NCI-H2227 treated with DMSO at 0.1 percent for 48 hours (cell line): ENCODE results near the gene CDKL5.
A peak's percentile ranks its signal among the peaks of the same experiment; 100 is the strongest.
"Not testable (repeated sequence)": the region's sequence is repeated elsewhere in the genome, so short reads cannot be mapped to it uniquely, and the experiment has no call there.

Experiments used
- DNase-seq: peaks from one replicate; lab custom pipeline; 2025; lab: John Stamatoyannopoulos, UW

CDKL5 gene

DNA sequence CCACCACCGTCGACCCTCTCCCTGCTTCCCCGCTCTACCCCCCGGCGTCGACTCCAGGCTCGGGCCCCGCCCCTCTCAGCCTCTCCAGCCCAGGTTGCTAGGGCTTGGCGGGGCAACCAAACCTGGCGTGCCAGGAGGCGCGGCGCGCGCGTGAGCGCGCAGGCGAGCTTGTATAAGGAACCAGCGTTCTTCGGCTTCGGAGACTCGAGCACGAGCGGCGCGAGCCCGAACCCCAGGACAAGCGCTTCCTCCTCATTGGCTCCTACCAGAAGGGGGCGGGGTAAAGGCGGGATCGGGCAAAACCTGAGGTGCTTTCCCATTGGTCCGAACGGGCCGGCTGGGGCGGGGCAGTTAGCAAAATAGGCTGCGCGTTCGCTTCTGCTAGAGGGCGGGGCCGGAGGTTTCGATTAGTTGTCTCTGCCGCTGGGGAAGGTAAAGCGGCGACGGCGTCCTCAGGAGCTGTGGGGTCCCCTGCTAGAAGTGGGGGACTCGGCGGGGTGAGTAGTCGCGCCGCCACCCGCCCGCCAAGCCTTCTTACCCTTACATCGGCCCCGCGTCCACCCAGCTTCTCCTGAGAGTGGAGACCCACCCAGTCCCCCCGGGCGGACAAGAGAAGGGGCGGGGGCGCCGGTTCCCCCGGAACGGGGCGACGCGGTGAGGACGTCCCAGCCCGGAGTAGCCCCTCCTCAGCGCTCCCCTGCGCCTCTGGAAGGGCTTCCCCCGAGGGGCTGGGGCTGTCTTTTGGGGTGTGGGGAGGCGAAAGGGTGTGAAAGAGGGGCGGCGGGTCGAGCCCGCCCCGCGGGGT lies at the start of gene CDKL5:
Gene CDKL5, plus strand, starts transcription at position 410 of the 805 bp plus-strand sequence. CDS start 81,489 bp downstream, outside the sequence.
- DNase-seq = peak; percentile 99

DNA sequence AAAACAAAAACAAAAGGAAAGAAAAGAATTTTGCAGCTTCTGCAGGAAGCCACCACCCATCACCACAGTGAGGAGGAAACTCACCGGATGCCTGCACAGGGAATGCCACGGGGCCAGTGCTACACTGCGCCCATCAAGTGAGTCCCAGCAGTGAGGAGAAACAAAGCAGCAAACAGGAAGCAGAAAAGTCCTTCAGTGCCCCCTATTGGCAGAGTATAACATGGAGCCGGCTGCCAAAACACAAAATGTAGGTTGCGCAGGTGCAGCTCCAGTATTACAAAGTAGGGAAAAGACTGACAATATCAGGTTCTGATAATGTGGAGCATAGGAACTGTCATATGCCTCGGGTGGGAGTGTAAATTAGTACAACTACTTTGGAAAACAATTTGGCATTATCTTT lies 47.6 kb upstream of the CDKL5 start:
- DNase-seq = peak; percentile 20

DNA sequence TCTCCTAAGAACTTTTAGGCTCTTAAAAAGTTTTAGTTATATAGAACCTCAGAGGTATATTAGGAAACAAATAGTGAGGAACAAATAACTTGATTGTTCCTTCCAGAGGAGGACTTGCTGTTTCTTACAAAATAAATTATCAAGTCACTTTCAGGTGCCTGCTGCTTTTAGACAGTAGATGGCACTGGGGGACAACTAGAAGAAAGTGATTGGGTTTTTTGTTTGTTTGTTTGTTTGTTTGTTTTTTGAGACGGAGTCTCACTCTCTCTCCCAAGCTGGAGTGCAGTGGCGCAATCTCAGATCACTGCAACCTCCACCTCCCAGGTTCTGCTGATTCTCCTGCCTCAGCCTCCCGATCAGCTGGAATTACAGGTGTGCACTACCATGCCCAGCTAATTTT lies 35.4 kb upstream of the CDKL5 start:
- DNase-seq = peak; percentile 4

DNA sequence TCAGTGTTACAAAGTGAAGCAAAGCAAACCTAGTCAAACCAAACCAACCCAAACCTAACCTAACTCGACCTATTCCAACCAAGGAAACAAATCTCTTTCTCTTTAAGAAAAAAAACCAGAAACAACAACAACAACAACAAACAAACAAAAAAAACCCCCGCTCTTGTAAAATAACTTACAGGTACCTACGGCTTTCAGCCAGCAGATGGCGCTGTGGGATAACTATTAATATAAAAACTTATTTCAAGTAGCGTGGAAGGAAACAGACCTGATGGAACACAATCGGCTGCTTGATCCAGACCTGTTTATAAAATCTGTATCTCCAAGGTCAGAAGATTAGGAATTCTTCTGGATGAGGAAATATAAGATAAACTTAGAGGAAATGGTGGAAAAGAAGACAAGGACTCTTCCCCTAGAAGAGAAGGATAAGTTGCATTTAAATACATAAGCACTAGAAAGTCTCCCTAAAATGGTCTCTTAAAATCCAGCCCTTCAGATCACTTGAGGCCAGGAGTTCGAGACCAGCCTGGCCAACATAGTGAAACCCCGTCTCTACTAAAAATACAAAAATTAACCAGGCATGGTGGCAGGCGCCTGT lies 34.4 kb upstream of the CDKL5 start:
- peak; percentile 77 for DNase-seq

DNA sequence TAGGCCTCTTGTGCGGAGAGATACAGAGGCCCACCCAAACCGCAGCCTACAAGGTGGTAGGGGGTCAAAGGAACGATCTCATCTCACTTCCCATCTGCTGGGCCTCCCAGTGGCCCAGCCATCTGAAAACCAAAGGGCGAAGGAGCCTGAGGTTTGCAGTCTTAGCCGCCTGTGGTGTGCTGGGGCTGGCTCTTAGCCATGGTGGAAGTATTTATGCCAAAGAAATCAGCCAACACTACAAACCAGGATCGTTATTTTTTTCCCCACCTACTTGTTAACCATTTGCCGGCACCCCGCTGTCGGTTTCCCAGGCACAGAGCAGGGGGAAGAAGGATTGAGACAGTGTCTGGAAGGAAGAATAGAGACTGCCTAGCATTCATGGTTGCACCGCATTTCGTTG lies 30.9 kb upstream of the CDKL5 start:
- no peak for DNase-seq

DNA sequence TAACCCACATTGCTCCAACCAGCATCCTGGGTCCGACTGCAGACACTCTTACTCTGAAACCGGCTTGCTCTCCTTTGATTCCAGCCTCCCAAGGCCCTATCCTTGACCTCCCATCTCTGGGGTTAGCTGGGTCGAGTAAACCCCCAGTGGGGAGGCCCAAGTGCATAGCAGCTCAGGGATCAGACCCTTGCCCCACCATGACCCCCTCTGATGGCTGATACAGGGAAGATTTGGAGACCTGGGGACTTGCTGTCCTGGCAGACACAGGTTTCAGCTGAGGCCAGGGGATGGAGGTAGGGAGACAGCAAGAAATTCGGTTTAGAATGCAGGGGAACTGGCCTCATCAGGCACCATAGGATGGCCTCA lies 23.6 kb upstream of the CDKL5 start:
- no peak for DNase-seq

DNA sequence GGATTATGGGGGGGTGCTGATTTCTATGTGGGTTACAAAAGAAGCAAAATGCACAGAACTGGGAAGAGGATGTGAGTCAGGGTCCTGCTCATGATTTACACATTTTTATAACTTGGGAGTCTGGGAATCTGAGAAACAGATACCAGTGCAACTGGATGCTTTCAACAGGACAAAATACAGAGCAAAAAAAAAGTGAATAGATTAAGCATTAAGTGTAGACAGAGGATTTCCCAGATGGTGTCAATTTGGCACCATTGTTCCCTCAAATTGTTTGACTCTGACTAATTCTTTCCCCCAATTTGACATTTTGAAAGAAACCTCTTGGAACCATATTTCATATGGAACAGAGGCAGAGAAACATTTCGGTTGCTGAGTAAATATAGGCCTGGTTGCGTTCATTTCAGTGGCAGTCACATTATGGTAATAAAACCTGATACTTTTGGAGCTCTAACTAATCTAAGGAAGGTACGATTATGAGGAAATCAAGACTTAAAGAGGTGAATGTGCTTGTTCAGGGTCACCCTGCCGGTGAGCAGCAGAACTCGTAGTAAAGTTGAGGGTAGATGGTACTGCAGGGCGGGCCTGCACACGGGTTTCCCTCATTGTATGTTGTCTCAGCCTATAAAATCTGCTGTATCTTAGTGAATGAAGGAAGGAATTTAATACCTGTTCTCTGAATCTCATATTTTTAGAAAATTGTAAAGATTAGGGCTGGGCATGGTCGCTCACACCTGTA lies 18.7 kb upstream of the CDKL5 start:
- DNase-seq = no peak

DNA sequence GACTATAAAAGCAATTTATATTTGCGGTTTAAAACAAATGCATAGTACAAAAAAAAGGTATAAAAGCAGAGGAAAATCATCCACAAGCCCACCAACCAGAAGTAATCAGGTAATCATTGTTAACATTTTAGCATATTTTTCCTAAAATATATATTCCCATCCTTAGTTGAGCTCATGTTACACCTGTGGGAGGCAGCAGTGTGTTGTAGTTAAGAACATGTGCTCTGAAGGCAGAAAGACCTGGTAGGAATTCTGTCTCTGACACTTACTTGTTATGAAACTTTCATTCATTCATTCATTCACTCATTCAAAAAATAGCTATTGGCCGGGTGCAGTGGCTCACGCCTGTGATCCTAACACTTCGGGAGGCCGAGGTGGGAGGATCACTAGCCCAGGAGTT lies 15.4 kb upstream of the CDKL5 start:
- no peak for DNase-seq

DNA sequence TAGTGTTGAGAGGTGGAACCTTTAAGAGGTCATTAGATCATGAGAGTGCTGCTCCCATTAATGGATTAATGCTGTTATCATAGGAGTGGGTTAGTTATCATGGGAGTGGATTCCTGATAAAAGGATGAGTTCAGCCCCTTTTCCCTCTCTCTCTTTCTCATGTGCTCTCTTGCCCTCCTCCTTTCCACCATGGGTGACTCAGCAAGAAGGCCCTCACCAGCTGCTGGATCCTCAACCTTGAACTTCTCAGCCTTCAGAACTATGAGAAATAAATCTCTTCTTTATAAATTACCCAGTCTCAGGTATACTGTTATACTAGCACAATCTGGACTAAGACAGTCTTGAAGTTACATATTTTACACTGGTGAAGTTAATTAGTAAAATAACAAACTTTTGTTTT lies 10.0 kb upstream of the CDKL5 start:
- no peak for DNase-seq

DNA sequence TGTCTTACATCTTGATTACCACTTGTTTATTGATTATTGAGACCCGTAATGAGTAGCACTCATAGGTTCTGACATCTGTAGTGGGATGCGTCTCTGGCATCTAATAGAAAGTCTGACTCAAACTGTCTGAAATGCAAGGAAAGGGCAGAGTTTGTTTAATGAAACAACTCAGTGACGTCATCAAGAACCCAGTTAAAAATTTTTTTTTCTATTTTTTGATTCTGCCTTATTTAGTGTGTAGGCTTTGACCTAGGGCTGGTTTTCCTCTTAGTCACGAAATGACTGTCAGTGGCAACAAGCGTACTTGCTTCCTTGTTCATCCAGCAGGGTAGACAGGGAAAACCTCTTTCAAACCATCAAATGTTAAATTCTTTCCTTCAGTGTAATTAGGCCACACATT lies 3.1 kb upstream of the CDKL5 start:
- DNase-seq = no peak

DNA sequence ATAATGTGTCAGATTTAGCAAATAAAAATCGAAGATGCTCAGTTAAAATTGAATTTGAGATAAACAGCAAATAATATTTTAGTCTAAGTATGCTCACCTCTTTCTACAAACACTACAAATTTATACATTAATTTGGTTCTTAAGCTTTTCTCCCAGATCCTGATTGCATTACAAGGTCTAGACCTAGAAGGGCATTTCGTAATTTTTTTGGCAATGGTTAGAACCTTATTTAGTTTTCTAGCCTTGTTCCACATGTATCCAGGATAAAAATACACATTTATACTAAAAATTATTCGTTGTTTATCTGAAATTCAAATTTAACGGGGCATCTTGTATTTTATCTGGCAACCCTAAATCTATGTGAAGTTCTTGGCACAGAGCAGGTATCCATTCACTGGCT lies 2.5 kb upstream of the CDKL5 start:
- DNase-seq = no peak

DNA sequence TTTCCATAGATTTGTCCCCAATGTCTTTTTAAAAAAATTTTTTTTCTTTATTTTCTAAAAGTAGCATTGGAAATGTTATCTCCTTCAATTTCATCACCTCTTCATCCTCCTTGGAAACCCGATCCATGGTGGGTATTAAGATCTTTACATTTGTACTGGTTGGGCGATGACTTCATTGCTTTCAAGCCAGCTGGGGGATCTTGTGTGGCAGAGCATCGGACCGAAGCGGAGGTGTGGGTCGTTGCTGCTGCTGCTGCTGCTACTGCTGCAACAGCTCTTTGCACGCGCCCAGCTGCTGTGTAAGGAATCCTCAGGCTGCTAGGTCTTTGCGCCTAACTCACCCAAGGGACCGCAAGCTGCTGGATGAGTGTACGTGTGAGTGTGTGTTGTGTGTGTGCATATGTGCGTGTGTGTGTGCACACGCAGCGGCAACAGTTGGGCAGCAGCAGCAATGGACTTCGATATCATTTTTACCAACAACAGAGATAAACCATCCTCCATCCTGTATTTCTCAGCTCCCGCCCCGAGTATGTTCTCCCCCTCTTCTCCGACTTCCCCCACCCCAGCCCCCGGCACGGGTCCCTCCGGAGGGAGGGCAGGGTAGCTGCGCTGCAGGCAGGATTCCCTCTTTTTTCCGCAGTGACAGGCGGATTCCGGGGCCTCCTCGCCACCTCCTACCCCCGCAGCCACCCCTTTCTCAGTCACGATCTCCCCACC lies 768 bp upstream of the CDKL5 start:
- peak; percentile 86 for DNase-seq

DNA sequence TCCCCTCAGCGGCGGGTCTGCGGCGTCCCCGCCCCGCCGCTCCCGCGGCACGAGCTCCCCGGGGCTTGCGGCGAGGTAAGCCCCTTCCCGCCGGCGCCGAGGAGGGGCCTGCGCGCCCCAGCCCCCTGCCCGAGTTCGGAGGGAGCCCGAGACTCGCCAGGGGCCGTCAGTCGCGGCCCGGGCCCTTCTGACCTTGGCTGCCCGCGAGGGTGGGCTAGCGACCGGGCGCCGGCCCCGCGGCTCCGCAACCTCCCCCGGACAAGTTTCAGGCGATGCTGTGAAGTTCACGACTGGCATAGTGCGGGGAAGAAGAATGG lies 554 bp downstream of the CDKL5 start:
- DNase-seq = no peak

DNA sequence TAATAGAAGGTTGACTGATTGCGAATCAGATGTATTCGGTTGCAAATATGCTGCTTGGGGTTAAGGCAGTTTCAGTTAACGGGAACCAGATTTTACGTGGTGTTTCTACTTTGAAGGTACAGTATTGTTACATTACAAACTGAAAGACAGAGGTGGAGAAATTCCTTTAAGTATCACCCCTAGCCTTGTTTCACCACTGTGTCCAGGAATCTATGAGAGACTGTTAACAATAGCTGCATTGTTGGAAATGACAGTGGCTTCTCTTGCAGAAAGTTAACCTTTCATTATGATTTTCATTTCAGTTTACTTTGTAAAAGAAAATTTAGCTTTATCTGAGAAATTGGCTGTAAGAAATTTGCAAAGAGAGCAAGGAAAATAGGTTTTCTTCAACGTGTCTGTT lies 2.6 kb downstream of the CDKL5 start:
- DNase-seq = no peak

DNA sequence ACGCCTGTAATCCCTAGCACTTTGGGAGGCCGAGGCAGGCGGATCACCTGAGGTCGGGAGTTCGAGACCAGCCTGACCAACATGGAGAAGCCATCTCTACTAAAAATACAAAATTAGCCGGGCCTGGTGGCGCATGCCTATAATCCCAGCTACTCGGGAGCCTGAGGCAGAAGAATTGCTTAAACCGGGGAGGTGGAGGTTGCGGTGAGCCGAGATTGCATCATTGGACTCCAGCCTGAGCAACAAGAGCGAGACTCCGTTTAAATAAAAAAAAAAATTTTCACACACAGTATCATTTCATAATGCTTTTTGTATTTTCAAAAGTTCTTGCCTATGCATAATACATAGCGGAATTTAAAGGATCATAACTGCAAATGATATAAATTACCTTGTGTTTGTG lies 7.9 kb downstream of the CDKL5 start:
- not testable (repeated sequence) for DNase-seq

DNA sequence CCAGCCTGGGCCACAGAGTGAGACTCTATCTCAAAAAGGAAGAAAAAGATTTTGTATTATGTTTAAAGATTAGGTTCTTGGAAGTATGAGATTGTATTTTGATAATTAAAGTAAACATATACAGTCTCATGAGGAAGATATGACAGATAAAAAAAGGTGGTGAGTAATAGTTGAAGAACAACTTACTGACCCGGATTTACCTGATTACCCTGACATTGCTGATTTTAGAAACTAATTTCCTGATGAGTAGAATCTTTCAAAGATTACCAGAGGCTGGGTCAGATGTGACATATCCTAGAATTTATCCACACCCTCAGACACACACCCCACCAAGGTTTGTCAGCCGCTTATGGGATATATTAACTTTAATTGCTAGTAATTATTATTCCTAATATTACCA lies 9.5 kb downstream of the CDKL5 start:
- DNase-seq = no peak

DNA sequence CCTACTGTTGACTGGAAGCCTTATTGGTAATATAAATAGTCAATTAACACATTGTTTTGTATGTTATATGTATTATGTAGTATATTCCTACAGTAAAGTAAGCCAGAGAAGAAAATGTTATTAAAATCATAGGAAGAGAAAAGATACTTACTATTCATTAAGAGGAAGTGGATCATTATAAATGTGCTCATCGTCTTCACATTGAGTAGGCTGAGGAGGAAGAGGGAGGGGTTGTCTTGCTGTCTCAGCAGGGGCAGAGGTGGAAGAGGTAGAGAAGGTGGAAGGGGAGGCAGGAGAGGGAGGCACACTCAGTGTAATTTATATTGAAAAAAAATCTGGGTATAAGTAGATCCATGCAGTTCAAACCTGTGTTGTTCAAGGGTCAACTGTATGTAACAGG lies 10.6 kb downstream of the CDKL5 start:
- DNase-seq = no peak

DNA sequence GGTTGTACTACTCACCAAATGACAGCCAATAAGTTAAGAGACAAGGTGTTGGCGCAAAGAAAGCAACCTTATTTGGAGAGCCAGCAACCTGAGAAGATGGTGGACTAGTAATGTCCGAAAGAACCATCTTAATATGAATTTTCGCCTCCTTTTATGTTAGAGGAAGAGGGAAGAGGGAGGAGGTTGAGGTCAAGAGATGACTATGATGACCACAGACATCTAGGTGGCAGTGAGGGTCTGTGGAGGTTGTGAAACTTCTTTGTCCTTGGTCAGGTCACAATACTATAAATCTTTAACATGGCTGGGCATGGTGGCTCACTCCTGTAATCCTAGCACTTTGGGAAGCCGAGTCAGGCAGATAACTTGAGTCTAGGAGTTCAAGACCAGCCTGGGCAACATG lies 15.4 kb downstream of the CDKL5 start:
- no peak for DNase-seq

DNA sequence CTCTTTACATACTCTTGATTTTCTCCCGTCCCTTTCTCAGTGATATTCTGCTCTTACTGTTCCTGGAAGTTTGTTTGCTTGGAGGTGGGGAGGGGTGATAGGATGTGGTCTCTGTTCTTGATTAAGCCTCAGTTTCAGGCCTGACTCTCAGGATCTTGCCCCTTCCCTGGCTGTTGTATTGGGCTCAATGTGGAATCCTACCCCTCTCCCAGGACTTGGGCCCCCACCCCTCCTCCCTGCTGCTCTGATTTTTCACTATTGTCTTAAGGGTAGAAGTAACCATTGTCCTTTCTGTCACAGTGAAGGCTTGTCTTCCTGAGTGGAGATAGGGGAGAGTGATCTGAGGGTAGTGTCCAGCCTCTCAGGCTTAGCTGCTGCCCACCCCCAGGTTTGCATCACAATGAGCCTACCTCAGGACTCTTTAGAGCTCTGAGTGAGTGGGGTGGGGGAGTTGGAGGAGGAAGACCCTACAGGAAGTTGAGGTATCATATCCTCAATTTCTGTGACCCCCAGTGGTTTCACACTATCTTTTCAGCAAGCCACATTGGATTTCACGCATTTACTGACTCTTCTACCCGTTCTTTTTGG lies 16.5 kb downstream of the CDKL5 start:
- DNase-seq = no peak

DNA sequence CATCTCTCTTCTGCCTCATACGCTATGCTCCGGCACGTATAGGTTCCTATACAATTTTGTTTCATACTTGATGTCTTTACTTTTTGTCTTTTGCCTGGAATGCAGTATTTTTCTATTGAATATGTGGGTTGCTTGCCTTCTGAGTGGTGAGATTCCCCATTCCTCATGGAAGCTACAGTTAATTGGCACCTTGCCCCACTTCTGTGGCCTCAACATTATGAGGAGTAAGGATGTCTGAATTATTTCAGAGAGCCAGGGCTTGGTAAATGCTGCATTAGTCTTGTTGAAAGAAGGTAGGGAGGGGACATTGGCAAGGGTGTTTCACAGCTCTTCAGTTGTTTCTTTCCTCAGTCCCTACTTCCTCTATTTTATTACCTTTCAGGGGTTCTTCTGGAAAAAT lies 23.0 kb downstream of the CDKL5 start:
- DNase-seq = no peak

DNA sequence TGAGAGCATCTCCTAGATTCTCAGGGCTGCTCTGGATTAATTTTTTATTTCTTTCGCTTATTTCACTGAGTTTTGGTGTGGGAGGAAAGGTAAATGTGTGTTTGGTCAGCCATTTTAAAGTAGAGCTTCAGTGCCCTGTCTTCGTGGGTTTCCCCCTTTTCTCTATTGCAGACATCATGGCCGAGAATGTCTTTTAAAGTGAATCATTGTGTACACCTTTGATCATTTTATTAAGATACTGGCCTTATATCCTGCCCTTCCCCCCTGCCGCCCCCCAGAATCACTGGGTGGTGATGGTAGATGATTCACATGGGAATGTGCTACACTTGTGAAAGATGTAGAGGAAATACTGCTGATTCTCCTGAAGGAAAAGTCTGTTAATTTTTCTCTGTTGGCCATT lies 23.8 kb downstream of the CDKL5 start:
- no peak for DNase-seq

DNA sequence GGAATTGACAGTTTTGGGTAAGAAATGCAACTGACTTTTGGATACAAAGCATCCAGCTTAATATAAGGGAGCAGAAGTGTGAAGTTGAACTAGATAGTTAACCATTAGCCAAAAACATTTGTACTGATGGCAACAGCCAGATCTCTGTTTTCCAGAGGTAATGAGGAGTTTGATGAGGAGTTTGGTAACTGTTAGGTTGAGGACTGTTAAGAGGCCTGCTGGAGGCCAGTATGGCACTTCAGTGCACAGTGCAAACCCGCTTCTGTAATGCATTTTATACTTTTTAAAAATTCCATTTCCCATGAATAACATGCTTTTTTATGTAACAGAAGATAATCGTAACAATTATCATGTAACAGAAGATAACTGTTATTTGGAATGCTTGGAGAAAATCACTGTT lies 30.0 kb downstream of the CDKL5 start:
- DNase-seq = no peak
